Natural killer cell treated with Interleukin-12 subunit alpha and Interleukin-12 subunit beta and Interleukin-15 and Interleukin-18, amount 100 ng/mL, for 72 hours (primary cell): ENCODE data around the gene DOC2B. TPM values are rescaled to one million over a fixed set of nuclear protein-coding genes. Genes with fewer than 3 reads are reported as not detected.
A peak's percentile ranks its signal among the peaks of the same experiment; 100 is the strongest.
"Not testable (repeated sequence)": the region's sequence is repeated elsewhere in the genome, so short reads cannot be mapped to it uniquely, and the experiment has no call there.

Experiments used
- ATAC-seq, 2 donors: fragments of 150-1000 bp; cut with Tn5 transposase in 1 of 2; sonication (Bioruptor Pico), chemical (Tn5 transposase) in 1 of 2; 2 replicates each; pipeline ENCODE4 v1.10.0; 2021
- DNase-seq: peaks from one replicate; pipeline ENCODE4 v3.0.0; 2022; ENCODE audit warnings: low spot score
- H3K27ac Mint-ChIP-seq, 2 donors: 1 replicate in 1 of 2; 2 replicates in 1 of 2; pipeline ENCODE4 v1.8.0; 2022; ENCODE audit warnings: mixed read lengths in 2 of 2, mild to moderate bottlenecking in 1 of 2, moderate library complexity in 1 of 2
- H3K27me3 Mint-ChIP-seq, 2 donors: 1 replicate in 1 of 2; 2 replicates in 1 of 2; pipeline ENCODE4 v1.8.0; 2022; ENCODE audit warnings: mixed read lengths in 2 of 2
- H3K36me3 Mint-ChIP-seq: one replicate; pipeline ENCODE4 v1.8.0; 2022; ENCODE audit warnings: mixed read lengths
- H3K4me1 Mint-ChIP-seq, 2 donors: 1 replicate in 1 of 2; 2 replicates in 1 of 2; pipeline ENCODE4 v1.8.0; 2022; ENCODE audit warnings: low read depth in 2 of 2, mixed read lengths in 2 of 2, mild to moderate bottlenecking in 1 of 2
- H3K4me3 Mint-ChIP-seq: one replicate; pipeline ENCODE4 v1.8.0; 2022; ENCODE audit warnings: mixed read lengths
- H3K9me3 Mint-ChIP-seq: 2 replicates; pipeline ENCODE4 v1.8.0; 2022; ENCODE audit warnings: mixed read lengths
- total RNA-seq, 2 donors: library from RNA; stranded (reverse); gene quantifications; one replicate each; pipeline ENCODE4 v1.2.3, GENCODE V29; 2022

The DOC2B gene
- total RNA-seq, 2 donors from 2014 or later: 3.7 to 17.9 TPM

DNA sequence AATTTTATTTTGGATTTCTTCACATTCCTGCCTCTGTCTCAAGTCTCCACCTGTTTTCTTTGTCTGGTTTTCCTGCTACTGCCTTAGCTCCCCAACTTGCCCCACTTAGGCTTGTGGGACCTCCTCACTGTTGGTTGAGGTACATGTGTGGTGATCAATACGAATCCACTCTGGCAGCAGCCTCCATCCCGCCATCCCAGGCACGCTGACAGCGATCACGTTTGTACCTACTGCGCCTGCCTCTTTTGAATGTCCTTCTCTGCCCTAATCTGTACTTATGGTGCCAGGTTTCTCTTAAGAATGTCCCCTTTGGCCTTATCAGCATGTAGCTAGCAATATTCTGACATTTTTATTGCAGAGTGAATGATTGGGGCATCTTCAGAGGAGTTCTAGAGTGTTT, 46.4 kb downstream of the DOC2B start:
- H3K27me3 Mint-ChIP-seq, H3K4me3 Mint-ChIP-seq, ATAC-seq, DNase-seq, H3K4me1 Mint-ChIP-seq, H3K27ac Mint-ChIP-seq, H3K9me3 Mint-ChIP-seq, H3K36me3 Mint-ChIP-seq: not testable (repeated sequence)

DNA sequence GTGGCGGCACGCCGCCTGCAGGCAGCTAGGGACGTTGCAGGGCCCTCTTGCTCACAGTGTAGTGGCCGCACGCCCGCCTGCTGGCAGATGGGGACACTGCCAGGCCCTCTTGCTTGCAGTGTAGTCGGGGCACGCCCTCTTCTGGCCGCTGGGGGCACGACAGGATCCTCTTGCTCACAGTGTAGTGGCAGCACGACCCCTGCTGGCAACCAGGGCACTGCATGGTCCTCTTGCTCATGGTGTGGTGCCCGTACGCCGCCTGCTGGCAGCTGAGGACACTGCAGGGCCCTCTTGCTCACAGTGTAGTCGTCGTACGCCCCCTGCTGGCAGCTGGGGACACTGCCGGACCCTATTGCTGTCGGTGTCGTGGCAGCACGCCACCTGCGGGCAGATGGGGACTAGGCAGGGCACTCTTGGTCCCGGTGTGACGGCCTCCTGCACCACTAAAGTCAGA, 47.1 kb downstream of the DOC2B start:
- DNase-seq, H3K27me3 Mint-ChIP-seq, H3K4me1 Mint-ChIP-seq, H3K4me3 Mint-ChIP-seq, H3K36me3 Mint-ChIP-seq, H3K9me3 Mint-ChIP-seq, H3K27ac Mint-ChIP-seq: not testable (repeated sequence)
- peak; percentile 83 to 93 for ATAC-seq

GRCh38 chr17:133932-134331, 47.5 kb downstream of the DOC2B start:
- not testable (repeated sequence) for H3K27me3 Mint-ChIP-seq, H3K27ac Mint-ChIP-seq, H3K4me3 Mint-ChIP-seq, H3K4me1 Mint-ChIP-seq, H3K36me3 Mint-ChIP-seq, DNase-seq, H3K9me3 Mint-ChIP-seq
- ATAC-seq: peak in 1 of 2 donors; percentile 2

DNA sequence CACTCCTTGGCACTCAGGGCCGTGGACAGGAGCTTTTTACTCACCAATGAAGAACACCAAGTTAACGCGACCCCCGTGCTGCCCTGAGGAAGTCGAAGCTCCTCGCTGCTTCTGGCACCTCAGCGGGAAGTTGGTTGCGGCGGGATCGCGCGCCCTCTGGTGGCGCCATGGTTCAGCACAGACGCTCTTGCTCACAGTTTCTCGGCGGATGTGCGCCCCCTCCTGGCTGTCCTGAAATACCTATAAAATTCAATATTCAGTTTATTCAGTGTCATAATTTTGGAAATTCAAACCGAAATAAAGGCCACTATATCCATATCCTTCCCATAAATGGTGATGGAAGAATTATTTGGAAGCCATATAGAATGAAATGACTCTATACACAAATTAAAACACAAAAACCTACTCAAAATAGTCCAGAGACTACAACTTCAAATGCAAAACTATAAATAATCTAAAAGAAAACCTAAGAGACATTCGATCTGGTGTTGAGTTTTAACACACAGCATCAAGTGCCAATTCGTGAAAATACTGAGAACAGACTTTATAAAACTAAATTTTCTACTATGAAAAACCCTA, 63.0 kb downstream of the DOC2B start:
- not testable (repeated sequence) for H3K4me1 Mint-ChIP-seq, H3K27me3 Mint-ChIP-seq, H3K9me3 Mint-ChIP-seq, H3K27ac Mint-ChIP-seq, H3K36me3 Mint-ChIP-seq, ATAC-seq, H3K4me3 Mint-ChIP-seq
- peak; percentile 73 for DNase-seq

- not testable (repeated sequence) for ATAC-seq, H3K4me3 Mint-ChIP-seq, H3K27me3 Mint-ChIP-seq, DNase-seq, H3K36me3 Mint-ChIP-seq, H3K9me3 Mint-ChIP-seq, H3K27ac Mint-ChIP-seq, H3K4me1 Mint-ChIP-seq
These were observed 68.3 kb downstream of the DOC2B start for GRCh38 chr17:113111-113510.

Other genes starting within 250 kb of the DOC2B start
- gene SCGB1C2, start 44.1 kb downstream of the DOC2B start, total RNA-seq: not detected
- gene RPH3AL, start 171.2 kb upstream of the DOC2B start, total RNA-seq: 1 to 10 TPM; 2.6 to 6.8 TPM